C4-2B (cell line): ENCODE data around the gene ARRDC1.

Experiments
- CTCF ChIP-seq: fragments of 450-650 bp; conservative IDR thresholded peaks from 2 replicates; pipeline ENCODE4 v1.5.1; 2017; ENCODE audit warnings: mild to moderate bottlenecking
- ZFX ChIP-seq: fragments of 450-650 bp; IDR thresholded peaks from 2 replicates; pipeline ENCODE4 v1.6.1; 2017

GRCh38 chr9:137579259-137579604 lies 26.3 kb upstream of the ARRDC1 start:
- peak; percentile 33; the same call in 1 of the 2 replicates for TF ChIP-seq CTCF
- TF ChIP-seq ZFX: no peak
